DOHH2 (cell line): ENCODE data around the gene FRAS1.

Experiments
- EZH2phosphoT487 ChIP-seq: fragments of 200-600 bp; sonication (generic); IDR thresholded peaks from 2 replicates; pipeline ENCODE4 v1.6.1; 2017; ENCODE audit warnings: borderline replicate concordance, mild to moderate bottlenecking, antibody characterized with exemption, low read length, moderate library complexity, mixed read lengths
- TF ChIP-seq, protein P1 (sequence below): fragments of 200-600 bp; sonication (generic); IDR thresholded peaks from one replicate; pipeline ENCODE4 v1.5.1; 2014; ENCODE audit warnings: antibody characterized with exemption, mild to moderate bottlenecking, low read depth, low read length; ENCODE audit not compliant: poor library complexity, severe bottlenecking

GRCh38 chr4:78155616-78156105 lies 98.5 kb downstream of the FRAS1 start:
- TF ChIP-seq, protein P1, sequence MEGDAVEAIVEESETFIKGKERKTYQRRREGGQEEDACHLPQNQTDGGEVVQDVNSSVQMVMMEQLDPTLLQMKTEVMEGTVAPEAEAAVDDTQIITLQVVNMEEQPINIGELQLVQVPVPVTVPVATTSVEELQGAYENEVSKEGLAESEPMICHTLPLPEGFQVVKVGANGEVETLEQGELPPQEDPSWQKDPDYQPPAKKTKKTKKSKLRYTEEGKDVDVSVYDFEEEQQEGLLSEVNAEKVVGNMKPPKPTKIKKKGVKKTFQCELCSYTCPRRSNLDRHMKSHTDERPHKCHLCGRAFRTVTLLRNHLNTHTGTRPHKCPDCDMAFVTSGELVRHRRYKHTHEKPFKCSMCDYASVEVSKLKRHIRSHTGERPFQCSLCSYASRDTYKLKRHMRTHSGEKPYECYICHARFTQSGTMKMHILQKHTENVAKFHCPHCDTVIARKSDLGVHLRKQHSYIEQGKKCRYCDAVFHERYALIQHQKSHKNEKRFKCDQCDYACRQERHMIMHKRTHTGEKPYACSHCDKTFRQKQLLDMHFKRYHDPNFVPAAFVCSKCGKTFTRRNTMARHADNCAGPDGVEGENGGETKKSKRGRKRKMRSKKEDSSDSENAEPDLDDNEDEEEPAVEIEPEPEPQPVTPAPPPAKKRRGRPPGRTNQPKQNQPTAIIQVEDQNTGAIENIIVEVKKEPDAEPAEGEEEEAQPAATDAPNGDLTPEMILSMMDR, result no peak
- TF ChIP-seq EZH2phosphoT487, result no peak
